Heart left ventricle (tissue), 16 donors: ENCODE measurements around the gene LTB. TPM values are rescaled to one million over a fixed set of nuclear protein-coding genes. Genes with fewer than 3 reads are reported as not detected.

Experiments
- ATAC-seq, 4 donors: fragments of 200-7000 bp; cut with Tn5 transposase; one replicate each; pipeline ENCODE4 v1.9.1; 2020 to 2022; ENCODE audit warnings: moderate library complexity in 4 of 4, mild to moderate bottlenecking in 3 of 4, moderate number of reproducible peaks in 1 of 4
- DNase-seq, 5 donors: peaks; one replicate each; pipeline ENCODE4 v3.0.0-alpha.2; 2020
- H3K27ac ChIP-seq, 12 donors: fragments of 200-600 bp; sonication (generic) in 4 of 12; one replicate each; pipeline versions ENCODE4 v1.5.0 to v1.8.0; 2016 to 2022; ENCODE audit warnings: mild to moderate bottlenecking in 2 of 12
- H3K27me3 ChIP-seq, 9 donors: fragments of 200-600 bp; sonication (generic) in 2 of 9; one replicate each; pipeline versions ENCODE4 v1.5.1 to v1.8.0; 2016 to 2022; ENCODE audit warnings: mild to moderate bottlenecking in 3 of 9
- H3K36me3 ChIP-seq, 9 donors: fragments of 200-600 bp; sonication (generic) in 2 of 9; one replicate each; pipeline versions ENCODE4 v1.5.0 to v1.8.0; 2018 to 2022; ENCODE audit warnings: mild to moderate bottlenecking in 2 of 9
- H3K4me1 ChIP-seq, 12 donors: fragments of 200-600 bp; sonication (generic) in 4 of 12; one replicate each; pipeline versions ENCODE4 v1.5.0 to v1.8.0; 2016 to 2022; ENCODE audit warnings: mild to moderate bottlenecking in 3 of 12
- H3K4me3 ChIP-seq, 12 donors: fragments of 200-600 bp; sonication (generic) in 4 of 12; one replicate each; pipeline versions ENCODE4 v1.5.0 to v1.8.0; 2017 to 2022; ENCODE audit warnings: mild to moderate bottlenecking in 9 of 12, moderate library complexity in 4 of 12
- H3K9me3 ChIP-seq, 12 donors: fragments of 200-600 bp; sonication (generic) in 4 of 12; one replicate each; pipeline versions ENCODE4 v1.5.0 to v1.8.0; 2016 to 2022; ENCODE audit warnings: mild to moderate bottlenecking in 1 of 12
- CTCF ChIP-seq, 12 donors: fragments of 200-600 bp; sonication (generic) in 4 of 12; IDR thresholded peaks; one replicate each; pipeline versions ENCODE4 v1.5.0 to v1.8.0; 2018 to 2022; ENCODE audit warnings: antibody characterized with exemption in 12 of 12, mild to moderate bottlenecking in 5 of 12
- POLR2A ChIP-seq, 2 donors: fragments of 450-650 bp; IDR thresholded peaks; one replicate each; pipeline ENCODE4 v1.6.1; 2017; ENCODE audit warnings: antibody characterized with exemption in 2 of 2, mild to moderate bottlenecking in 2 of 2, moderate library complexity in 2 of 2
- WGBS, 4 donors: extraction: QIAGEN DNeasy Blood & Tissue Kit in 2 of 4; methylation state at CpG; one replicate each; pipeline versions ENCODE4 v1.1.5 to v1.1.7; 2013 to 2018; 5-methylcytosine and 5-hydroxymethylcytosine counted together
- intact Hi-C, 10 donors: fragments of 100-400 bp; cut with DNase I; formaldehyde crosslinking; loops; one replicate each; pipeline versions ENCODE4 v1.11.1 to v1.14.2; 2022
- polyA plus RNA-seq, 2 donors: library from polyadenylated mRNA; stranded (reverse); fragments of 200-250 nt; gene quantifications; one replicate each; pipeline ENCODE4 v1.2.3, GENCODE V29; 2013
- total RNA-seq, 9 donors: library from RNA; depleted of rRNA in 2 of 9; stranded (reverse); fragments of >200 nt in 2 of 9; fragmentation: NEBNext Ultra II Directional in 3 of 9; extraction: Animal tissue kit (Norgen Biotek cat#: 25700) in 3 of 9; gene quantifications; one replicate each; pipeline versions ENCODE4 v1.1.0 to v1.2.4, GENCODE V29; 2016 to 2023
- donor health status: ischemic (EF 13 %, LVEDD 7.1; RV severe dilation, severe dysfunction).
- donor health status: healthy with polysubstance abuse.
- donor health status: DM: no; HTN: yes; CAD: no.
- donor health status: DM: no; HTN: no; CAD: no.
- donor health status: ischemic (EF 25% LVEDD 6.9; RV normal size, moderate dysfunction).
- donor health status: ischemic (EF 25% LVEDD 5.7; RV mildly dilated, moderate dysfunction).
- donor health status: healthy.
- donor health status: DM: yes; HTN: yes; CAD: no.
- donor health status: ischemic (EF 35%, LVEDD 5.7; RV mildly dilated, moderate dysfunction).
- donor health status: nonischemic (EF 11% LVEDD 7.7; RV severe dilation, severe dysfunction).
- donor health status: DM: yes; HTN: yes; CAD: no.
- donor health status: PGD.
- donor health status: ischemic (EF 29% LVEDD 5.4; RV normal size, mild dysfunction).
- donor health status: nonischemic (EF 23%, LVEDD 6.1; RV moderate dilation, normal function).

LTB gene
- total and polyA plus RNA-seq, 11 donors = 0.30 to 15.6 (median 0.85) TPM; not detected in 4

DNA sequence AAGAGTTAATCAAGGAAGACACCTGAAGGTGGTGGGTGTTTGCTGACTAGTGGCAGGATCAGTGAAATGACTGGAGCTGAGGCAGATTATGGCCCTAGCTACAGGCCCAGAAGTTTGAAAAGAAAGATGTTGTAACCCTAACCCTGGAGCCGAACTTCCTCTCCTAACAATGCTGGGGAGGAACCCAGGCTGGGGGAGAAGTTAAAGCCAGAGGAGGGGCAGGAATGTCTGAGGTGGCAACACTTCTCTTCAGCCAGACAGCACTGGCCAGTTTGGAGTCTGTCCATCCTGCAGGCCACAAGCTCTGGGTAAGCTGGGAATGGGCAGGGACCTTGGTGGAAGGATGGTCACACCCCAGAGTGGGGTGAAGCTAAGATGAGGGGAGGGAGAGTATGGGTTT is 3.8 kb upstream of the LTB start, which contains the start of gene LST1:
Gene LST1, plus strand, starts transcription at position 270 of the 400 bp plus-strand sequence. CDS start 1,023 bp downstream, outside the sequence.
- H3K4me3 ChIP-seq = peak within 1 kb of the TSS in 4 of 12 donors; percentile 4 to 58 (median 18)
- no peak for TF ChIP-seq POLR2A (IDR thresholded peaks at IDR 0.05)
- TF ChIP-seq CTCF (IDR thresholded peaks at IDR 0.05) = no peak

DNA sequence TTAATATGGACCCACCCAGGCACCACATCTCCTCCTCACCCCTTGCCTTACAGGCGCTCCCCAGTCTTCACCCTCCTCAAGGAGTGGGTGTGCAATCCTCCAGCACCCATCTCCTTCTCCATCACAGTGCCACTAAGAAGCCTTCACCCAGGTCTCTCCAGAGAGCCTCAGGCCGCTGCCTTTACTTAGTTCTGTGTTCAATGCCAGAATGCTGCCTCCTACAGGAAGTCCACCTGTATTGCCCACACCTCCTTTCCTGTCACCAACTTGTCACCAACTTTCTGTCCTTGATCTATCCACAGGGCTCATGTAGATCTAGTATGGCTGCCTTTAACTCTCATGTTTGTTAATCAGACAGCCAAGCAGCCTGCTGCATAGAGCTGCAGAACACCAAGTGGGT is 3.3 kb upstream of the LTB start:
- intact Hi-C loops = no loop called here
- H3K4me3 ChIP-seq = no peak overlapping the region
- 65 to 77% (median 72%) methylated on average over 2 of the region's 2 CpGs for WGBS, 4 donors
- no peaks in the 10 kb centered on the region for H3K27me3 ChIP-seq
- DNase-seq = no peak
- peak overlapping the region in 5 of 12 donors; percentile 1 to 86 (median 20) for H3K27ac ChIP-seq
- H3K9me3 ChIP-seq = no peaks in the 10 kb centered on the region
- peaks cover 0 to 79% (median 14%) of the 10 kb centered on the region in 12 donors for H3K4me1 ChIP-seq
- no peak for ATAC-seq
- TF ChIP-seq POLR2A (IDR thresholded peaks at IDR 0.05) (no peak), CTCF (IDR thresholded peaks at IDR 0.05) (peak in 3 of 12 donors; percentile 5 to 29 (median 14))
- no peaks in the 10 kb centered on the region for H3K36me3 ChIP-seq

More for the DNA sequence above, 3.8 kb upstream of the LTB start, which contains the start of gene LST1:
- intact Hi-C loops = no loop called here
- Histone ChIP-seq H3K36me3 (no peaks in the 10 kb centered on the region), H3K27ac (peak within 1 kb of the TSS in 5 of 12 donors; percentile 3 to 86 (median 38)), H3K9me3 (no peaks in the 10 kb centered on the region), H3K27me3 (no peaks in the 10 kb centered on the region), H3K4me1 (peaks cover 0 to 76% (median 11%) of the 10 kb centered on the region in 12 donors)
- peak in 3 of 4 donors; percentile 35 to 60 (median 44) for ATAC-seq
- WGBS, 4 donors = 50 to 65% (median 56%) methylated on average over 1 of the region's 1 CpG
- peak in 3 of 5 donors; percentile 36 to 56 (median 40) for DNase-seq

GRCh38 chr6:31581434-31582229 is 592 bp downstream of the LTB start:
- intact Hi-C loops = loop anchor here (1.0 to 5.0 kb wide), 7 partner anchors 15 to 35 kb away; partner anchors contain the start of genes ATP6V1G2 (in 9 of the 10) and NFKBIL1 (in 9 of the 10)
- peak in 3 of 4 donors; percentile 24 to 47 (median 36) for ATAC-seq
- 23 to 36% (median 27%) methylated on average over 18 to 21 of the region's 21 CpGs for WGBS, 4 donors
- DNase-seq = peak in 1 of 5 donors; percentile 33
- Histone ChIP-seq H3K4me3 (peak overlapping the region; percentile 67 to 98 (median 84)), H3K36me3 (peaks cover 0 to 10% (median 0%) of the 10 kb centered on the region in 9 donors), H3K4me1 (peaks cover 0 to 83% (median 16%) of the 10 kb centered on the region in 12 donors), H3K9me3 (no peaks in the 10 kb centered on the region), H3K27me3 (no peaks in the 10 kb centered on the region), H3K27ac (peak overlapping the region; percentile 71 to 95 (median 85))
- no peak for TF ChIP-seq POLR2A (IDR thresholded peaks at IDR 0.05)
- no peak for TF ChIP-seq CTCF (IDR thresholded peaks at IDR 0.05)
